Measurements from ENCODE around the gene MRPL20.

MRPL20 gene

DNA sequence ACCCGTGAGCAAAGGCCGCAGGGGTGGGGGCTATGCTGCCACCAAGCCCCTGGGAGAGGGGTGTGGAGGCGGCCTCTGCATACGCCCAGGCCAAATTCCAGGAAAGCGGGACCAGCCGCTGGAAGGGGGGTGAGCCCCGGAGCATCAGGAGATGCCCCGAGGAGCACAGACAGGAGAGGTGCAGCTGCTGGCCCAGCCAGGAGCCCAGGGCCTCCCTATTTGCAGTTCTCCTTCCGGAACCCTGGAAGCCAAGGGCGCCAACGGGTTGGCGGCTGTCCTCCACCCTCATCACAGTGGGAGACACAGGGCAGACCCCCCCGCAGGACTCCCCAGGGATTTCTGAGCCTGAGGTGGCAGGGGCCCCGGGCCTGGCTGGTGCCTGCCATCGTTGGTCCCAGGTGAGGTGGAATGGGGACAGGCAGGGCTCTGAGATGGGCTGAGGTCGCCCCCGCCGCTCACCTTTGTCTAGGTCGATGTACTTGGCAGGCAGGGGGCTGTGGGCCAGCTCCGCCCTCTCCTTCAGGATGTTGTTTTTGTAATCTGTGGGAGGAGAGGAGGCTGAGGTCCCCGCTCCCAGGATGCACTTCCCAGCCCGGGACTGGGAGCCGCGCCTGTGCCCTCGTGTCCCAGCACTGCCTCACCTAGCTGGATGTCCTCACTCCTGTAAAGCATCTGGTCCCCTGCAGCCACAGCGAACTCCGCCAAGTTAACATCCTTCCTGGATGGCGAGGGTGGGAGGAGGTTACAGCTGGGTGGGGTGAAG lies 53.5 kb downstream of the MRPL20 start:
- no peak overlapping the region for H3K4me3 ChIP-seq (ENCODE audit: low read depth, low read length)
- DNase-seq (ENCODE audit: low read depth): no peak
- TF ChIP-seq, protein P1, sequence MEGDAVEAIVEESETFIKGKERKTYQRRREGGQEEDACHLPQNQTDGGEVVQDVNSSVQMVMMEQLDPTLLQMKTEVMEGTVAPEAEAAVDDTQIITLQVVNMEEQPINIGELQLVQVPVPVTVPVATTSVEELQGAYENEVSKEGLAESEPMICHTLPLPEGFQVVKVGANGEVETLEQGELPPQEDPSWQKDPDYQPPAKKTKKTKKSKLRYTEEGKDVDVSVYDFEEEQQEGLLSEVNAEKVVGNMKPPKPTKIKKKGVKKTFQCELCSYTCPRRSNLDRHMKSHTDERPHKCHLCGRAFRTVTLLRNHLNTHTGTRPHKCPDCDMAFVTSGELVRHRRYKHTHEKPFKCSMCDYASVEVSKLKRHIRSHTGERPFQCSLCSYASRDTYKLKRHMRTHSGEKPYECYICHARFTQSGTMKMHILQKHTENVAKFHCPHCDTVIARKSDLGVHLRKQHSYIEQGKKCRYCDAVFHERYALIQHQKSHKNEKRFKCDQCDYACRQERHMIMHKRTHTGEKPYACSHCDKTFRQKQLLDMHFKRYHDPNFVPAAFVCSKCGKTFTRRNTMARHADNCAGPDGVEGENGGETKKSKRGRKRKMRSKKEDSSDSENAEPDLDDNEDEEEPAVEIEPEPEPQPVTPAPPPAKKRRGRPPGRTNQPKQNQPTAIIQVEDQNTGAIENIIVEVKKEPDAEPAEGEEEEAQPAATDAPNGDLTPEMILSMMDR (IDR thresholded peaks at IDR 0.05; ENCODE audit: control insufficient read depth, extremely low read depth, insufficient read depth): no peak

- DNase-seq (ENCODE audit: low read depth): no peak
- H3K4me3 ChIP-seq (ENCODE audit: low read depth, low read length): no peak overlapping the region
- TF ChIP-seq, protein P1 (IDR thresholded peaks at IDR 0.05; ENCODE audit: control insufficient read depth, extremely low read depth, insufficient read depth): no peak
Observed at GRCh38 chr1:1352786-1353388, 54.2 kb downstream of the MRPL20 start.
